ENCODE results near the gene GAGE13.
"Not testable (repeated sequence)": the region's sequence is repeated elsewhere in the genome, so short reads cannot be mapped to it uniquely, and the experiment has no call there.

The GAGE13 gene, protein sequence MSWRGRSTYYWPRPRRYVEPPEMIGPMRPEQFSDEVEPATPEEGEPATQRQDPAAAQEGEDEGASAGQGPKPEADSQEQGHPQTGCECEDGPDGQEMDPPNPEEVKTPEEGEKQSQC

DNA sequence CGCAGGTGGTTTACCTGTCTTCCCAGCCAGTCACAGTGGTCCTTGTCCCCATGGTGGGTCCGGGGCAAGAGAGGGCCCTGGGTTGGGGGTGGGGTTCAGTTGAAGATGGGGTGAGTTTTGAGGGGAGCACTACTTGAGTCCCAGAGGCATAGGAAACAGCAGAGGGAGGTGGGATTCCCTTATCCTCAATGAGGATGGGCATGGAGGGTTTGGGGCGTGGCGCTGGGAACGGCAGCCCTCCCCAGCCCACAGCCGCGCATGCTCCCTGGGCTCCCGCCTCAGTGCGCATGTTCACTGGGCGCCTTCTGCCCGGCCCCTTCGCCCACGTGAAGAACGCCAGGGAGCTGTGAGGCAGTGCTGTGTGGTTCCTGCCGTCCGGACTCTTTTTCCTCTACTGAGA, at the start of gene GAGE13:
Gene GAGE13, plus strand, starts transcription at position 301 of the 400 bp plus-strand sequence. CDS start 1,156 bp downstream, outside the sequence.
- in situ Hi-C loops (cut with HindIII; ENCODE audit: low sequenced_read_pairs) = not testable (repeated sequence)

DNA sequence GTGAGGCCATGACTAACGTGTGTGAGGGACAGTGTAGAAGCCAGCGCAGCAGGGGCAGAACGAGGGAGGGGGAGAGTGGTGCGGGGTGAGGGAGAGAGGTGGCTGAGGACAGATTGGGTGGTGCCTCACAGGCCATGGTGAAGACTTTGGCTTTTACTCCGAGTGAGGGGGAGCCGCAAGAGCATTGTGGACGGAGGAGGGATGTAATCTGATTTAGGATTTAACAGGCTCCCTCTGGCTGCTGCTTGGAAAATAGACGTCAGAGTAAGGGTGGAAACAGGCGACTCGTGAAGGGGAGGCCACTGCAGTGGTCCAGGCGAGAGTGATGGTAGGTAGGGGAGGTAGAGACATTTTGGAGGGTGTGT, 48.8 kb upstream of the GAGE13 start:
- in situ Hi-C loops (cut with HindIII; ENCODE audit: low sequenced_read_pairs) = no loop called here

DNA sequence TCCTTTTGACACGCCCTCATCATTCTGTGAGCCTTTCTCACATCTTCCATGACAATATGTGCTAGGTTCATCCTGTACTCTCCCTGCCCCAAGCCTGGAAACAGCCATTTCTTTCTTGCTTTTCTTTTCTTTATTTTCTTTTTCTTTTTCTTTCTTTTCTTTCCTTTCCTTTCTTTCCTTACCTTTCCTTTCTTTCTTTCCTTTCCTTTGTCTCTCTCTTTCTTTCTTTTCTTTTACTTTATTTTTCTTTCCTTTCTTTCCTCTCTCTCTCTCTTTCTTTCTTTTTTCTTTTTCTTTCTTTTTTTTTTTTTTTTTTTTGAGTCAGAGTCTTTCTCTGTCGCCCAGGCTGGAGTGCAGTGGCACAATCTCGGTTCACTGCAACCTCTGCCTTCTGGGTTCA, 47.2 kb upstream of the GAGE13 start:
- in situ Hi-C loops (cut with HindIII; ENCODE audit: low sequenced_read_pairs) = no loop called here

DNA sequence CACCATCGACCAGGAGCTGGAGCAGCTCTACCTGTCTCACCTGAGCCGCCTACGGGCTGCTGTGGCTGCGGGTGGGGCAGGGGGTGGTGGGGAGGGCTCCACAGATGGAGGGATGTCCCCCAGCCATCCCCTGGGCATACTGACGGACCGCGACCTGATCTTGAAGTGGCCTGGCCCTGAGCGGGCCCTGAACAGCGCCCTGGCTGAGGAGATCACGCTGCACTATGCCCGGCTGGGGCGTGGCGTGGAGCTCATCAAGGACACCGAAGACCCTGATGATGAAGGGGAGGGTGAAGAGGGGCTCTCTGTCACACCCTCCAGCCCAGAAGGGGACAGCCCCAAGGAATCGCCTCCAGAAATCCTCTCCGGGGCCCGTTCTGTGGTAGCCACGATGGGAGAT, 45.2 kb upstream of the GAGE13 start:
- in situ Hi-C loops (cut with HindIII; ENCODE audit: low sequenced_read_pairs) = no loop called here

DNA sequence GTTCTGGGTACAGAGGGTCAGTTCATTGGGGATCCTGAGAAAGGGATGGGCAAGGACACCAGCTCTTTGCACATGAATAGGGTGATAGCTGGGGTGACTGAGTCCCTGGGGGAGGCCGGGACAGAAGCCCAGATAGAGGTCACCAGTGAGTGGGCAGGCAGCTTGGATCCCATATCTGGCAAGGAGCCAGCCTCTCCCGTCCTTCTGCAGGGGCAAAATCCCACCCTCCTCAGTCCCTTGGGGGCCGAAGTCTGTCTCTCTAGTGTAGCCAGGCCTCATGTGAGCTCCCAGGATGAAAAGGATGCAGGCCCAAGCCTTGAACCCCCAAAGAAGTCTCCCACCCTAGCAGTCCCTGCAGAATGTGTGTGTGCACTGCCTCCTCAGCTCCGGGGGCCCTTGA, 44.8 kb upstream of the GAGE13 start:
- in situ Hi-C loops (cut with HindIII; ENCODE audit: low sequenced_read_pairs) = no loop called here

DNA sequence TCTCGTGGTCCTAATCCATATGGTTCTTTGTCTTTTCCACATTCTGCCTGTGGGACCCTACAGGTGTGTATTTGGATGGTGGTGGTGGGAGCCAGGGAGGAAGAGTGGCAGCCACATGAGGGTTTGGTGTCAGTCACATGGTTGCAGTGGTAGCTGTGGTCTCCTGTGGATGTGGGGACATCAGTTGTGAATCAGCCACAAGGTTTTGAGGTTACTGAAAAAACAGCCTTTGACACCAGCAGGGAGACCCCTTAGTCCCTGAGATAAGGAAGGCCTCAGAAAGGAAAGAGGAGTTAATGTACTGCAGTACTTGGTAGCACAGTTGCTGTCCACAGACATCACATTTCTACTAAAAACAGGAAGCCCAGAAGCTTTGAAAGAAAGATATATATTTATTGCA, 43.7 kb upstream of the GAGE13 start:
- in situ Hi-C loops (cut with HindIII; ENCODE audit: low sequenced_read_pairs) = no loop called here

GRCh38 chrX:49290215-49290614, 41.2 kb upstream of the GAGE13 start:
- in situ Hi-C loops (cut with HindIII; ENCODE audit: low sequenced_read_pairs) = no loop called here

- in situ Hi-C loops (cut with HindIII; ENCODE audit: low sequenced_read_pairs) = no loop called here
Measured at GRCh38 chrX:49291615-49292337, 39.6 kb upstream of the GAGE13 start.

DNA sequence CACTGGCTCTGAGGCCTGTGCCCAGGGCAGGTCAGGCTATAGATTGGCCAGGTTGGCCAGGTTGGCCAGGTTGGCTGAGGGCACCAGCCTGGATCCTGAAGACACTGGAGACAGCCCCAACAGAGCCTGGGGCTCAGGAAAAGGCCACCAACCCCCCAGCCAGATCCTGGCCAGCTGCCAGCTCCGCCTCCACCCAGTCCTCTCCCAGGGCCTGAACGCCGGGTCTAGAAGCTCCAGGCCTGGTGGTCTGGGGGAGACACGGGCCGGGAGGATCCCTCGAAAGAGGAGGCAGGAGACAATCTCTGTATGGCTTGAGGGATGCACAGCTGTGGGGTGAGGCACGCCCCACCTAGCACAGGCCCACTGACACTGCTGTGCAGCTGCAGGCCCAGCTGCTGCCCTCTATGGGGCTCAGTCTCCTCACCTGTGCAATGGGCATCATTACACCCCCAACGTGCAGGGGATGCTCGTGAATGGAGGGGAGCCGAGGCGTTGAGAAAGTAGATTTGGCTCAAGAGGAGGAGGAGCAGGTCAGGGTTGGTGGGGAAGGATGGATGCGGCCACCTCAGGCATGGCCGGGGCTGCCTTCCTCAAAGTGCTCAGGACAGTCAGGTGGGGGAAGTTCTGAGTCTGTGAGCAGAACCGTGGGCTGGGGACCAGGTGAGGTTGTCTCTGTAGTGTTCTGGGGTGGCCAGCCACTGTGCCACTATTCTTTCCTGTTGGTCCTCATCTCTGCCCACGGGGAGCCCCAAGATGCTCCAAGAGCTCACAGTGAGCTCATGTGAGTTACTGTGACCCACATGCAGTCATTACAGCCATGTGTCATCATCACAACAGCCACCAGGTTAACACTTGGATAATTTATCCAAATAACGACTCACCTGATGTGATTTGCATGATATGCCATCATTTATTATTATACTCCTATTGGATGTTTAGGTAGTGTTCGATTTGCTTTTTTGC, 38.7 kb upstream of the GAGE13 start:
- in situ Hi-C loops (cut with HindIII; ENCODE audit: low sequenced_read_pairs) = no loop called here

DNA sequence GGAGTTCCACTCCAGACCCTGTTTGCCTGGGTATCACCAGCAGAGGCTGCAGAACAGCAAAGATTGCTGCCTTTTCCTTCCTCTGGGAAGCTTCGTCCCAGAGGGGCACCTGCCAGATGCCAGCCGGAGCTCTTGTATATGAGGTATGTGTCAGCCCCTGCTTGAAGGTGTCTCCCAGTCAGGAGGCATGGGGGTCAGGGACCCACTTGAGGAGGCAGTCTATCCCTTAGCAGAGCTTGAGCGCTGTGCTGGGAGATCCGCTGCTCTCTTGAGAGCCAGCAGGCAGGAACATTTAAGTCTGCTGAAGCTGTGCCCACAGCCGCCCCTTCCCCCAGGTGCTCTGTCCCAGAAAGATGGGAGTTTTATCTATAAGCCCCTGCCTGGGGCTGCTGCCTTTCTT, 32.1 kb upstream of the GAGE13 start:
- in situ Hi-C loops (cut with HindIII; ENCODE audit: low sequenced_read_pairs) = not testable (repeated sequence)

DNA sequence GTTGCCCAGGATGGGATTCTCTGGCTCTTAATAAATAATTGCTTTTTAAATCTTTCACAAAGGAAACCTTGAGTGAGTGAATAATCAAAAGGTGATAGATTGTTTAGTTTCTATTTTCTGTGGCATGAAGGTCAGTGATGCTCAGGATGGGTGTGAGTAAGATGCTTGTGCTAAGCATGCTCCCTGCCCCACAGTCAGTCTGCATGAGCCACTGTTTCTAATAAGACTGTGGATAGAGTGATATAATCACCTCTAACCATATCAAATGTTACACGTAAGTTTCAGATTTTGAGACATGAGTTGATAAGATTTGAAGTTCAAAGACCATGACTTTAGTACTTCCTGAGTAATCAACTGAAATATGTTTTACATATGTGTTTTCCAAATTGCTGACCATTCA, 30.7 kb upstream of the GAGE13 start:
- in situ Hi-C loops (cut with HindIII; ENCODE audit: low sequenced_read_pairs) = no loop called here

DNA sequence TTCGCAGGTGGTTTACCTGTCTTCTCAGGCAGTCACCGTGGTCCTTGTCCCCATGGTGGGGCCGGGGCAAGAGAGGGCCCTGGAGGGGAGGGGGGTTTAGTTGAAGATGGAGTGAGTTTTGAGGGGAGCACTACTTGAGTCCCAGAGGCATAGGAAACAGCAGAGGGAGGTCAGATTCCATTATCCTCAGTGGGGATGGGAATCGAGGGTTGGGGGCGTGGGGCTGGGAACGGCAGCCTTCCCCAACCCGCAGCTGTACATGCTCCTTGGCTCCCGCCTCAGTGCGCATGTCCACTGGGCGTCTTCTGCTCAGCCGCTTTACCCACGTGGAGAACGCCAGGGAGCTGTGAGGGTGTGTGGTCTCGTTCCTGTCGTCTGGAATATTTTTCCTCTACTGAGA, 28.0 kb upstream of the GAGE13 start, which contains the start of gene GAGE10:
Gene GAGE10, plus strand, starts transcription at position 301 of the 400 bp plus-strand sequence. CDS start 1,214 bp downstream, outside the sequence.
- in situ Hi-C loops (cut with HindIII; ENCODE audit: low sequenced_read_pairs) = no loop called here

- in situ Hi-C loops (cut with HindIII; ENCODE audit: low sequenced_read_pairs) = not testable (repeated sequence)
Measured at GRCh38 chrX:49307775-49308174, 23.6 kb upstream of the GAGE13 start.

DNA sequence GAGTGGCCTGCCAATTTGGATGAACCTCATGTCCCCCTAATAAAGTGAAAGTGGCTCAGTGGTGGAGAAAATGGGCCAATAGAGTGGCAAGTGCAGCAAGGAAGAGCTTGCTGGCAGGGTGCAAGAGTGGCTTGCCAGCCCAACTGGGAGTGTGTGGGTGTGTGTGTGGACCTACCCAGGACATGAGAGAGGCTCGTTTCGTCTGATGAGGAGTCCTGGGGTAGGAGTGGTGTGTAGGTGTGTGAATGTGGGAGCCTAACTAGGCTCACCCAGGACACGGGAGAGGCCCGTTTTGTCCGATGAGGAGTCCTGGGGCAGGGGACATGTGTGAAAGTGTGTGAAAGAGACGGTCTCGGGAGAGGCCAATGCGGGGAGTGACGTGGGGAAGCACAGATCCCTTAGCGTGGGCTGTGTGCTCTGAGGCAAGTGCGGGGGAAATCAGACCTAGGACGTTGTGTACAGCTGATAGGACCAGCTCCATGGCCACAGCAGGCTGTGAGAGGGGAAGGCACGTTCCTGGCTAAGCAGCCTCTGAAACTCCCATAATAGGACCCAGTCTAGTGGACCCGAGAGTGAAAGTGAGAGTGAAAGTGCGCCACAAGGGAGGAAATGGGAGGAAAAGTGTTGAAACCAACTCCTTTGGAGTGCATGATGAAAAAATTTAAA, 22.6 kb upstream of the GAGE13 start:
- in situ Hi-C loops (cut with HindIII; ENCODE audit: low sequenced_read_pairs) = no loop called here

GRCh38 chrX:49309401-49309981, 21.9 kb upstream of the GAGE13 start:
- in situ Hi-C loops (cut with HindIII; ENCODE audit: low sequenced_read_pairs) = no loop called here

GRCh38 chrX:49310371-49310770, 21.0 kb upstream of the GAGE13 start:
- in situ Hi-C loops (cut with HindIII; ENCODE audit: low sequenced_read_pairs) = no loop called here

GRCh38 chrX:49312176-49312575, 19.2 kb upstream of the GAGE13 start:
- in situ Hi-C loops (cut with HindIII; ENCODE audit: low sequenced_read_pairs) = no loop called here

DNA sequence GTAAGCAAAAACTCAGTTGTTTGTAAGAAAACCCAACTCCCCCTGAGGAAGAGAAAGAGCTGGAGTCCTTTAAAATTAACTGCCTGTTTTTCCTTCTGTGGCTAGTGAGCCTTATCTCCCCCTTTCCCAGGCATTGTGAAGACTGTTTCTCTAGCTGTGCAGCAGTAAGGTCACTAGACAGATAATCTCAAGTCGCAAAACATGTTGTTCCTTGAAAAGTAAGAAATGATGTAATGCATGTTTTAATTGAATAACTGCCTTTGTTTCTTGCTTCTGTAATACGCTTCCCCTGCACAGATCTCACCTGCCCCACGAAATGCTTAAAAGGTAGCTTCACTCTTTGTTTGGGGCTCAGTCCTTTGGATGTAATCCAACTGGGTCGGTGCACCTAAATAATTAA, 15.3 kb upstream of the GAGE13 start:
- in situ Hi-C loops (cut with HindIII; ENCODE audit: low sequenced_read_pairs) = no loop called here

DNA sequence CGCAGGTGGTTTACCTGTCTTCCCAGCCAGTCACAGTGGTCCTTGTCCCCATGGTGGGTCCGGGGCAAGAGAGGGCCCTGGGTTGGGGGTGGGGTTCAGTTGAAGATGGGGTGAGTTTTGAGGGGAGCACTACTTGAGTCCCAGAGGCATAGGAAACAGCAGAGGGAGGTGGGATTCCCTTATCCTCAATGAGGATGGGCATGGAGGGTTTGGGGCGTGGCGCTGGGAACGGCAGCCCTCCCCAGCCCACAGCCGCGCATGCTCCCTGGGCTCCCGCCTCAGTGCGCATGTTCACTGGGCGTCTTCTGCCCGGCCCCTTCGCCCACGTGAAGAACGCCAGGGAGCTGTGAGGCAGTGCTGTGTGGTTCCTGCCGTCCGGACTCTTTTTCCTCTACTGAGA, 9.6 kb upstream of the GAGE13 start, which contains the start of gene GAGE12J:
Gene GAGE12J, plus strand, starts transcription at position 301 of the 400 bp plus-strand sequence. CDS start 1,157 bp downstream, outside the sequence.
- in situ Hi-C loops (cut with HindIII; ENCODE audit: low sequenced_read_pairs) = not testable (repeated sequence)

DNA sequence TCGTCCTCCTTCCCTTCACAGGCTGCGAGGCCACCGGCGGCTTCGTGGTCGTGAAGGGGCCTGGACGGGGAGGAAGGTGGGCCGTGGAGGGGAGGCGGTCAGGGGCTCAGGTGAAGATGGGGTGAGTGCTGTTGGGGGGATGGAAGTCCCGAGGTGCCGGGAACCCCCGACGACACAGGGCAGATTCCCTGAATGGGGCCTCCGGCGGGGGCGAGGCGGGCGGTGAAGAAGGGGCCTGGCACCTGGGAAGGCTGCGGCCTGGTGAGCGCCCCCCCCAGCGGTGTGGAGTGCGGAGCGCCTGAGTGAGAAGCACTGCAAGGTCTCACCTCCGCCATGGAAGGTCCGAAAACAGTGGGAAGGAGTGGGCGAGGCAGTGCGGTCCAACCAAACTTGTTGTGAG, 9.1 kb upstream of the GAGE13 start:
- in situ Hi-C loops (cut with HindIII; ENCODE audit: low sequenced_read_pairs) = not testable (repeated sequence)

- in situ Hi-C loops (cut with HindIII; ENCODE audit: low sequenced_read_pairs) = not testable (repeated sequence)
Measured at GRCh38 chrX:49323735-49324134, 7.6 kb upstream of the GAGE13 start.

Measured in endothelial cell of hepatic sinusoid (primary cell).